Ovary (tissue), 3 donors: Measurements from ENCODE around the gene BIN1.

Source experiments
- CTCF ChIP-seq, 3 donors: fragments of 450-650 bp in 2 of 3; fragments of 200-600 bp in 1 of 3; IDR thresholded peaks; one replicate each; pipeline versions ENCODE4 v1.5.1 to v1.8.0; 2016 to 2022; ENCODE audit warnings: antibody characterized with exemption in 3 of 3, mild to moderate bottlenecking in 1 of 3
- EP300 ChIP-seq: sonication (generic); formaldehyde crosslinking; IDR thresholded peaks from one replicate; pipeline ENCODE4 v1.6.1; 2017; ENCODE audit warnings: antibody characterized with exemption
- POLR2A ChIP-seq: fragments of 450-650 bp; IDR thresholded peaks from one replicate; pipeline ENCODE4 v1.6.1; 2017; ENCODE audit warnings: antibody characterized with exemption, mild to moderate bottlenecking, moderate library complexity
- donor health status: DM: no; HTN: no; CAD: no.

GRCh38 chr2:127072396-127072795 is 34.6 kb downstream of the BIN1 start:
- no peak for TF ChIP-seq CTCF (IDR thresholded peaks at IDR 0.05)
- TF ChIP-seq POLR2A, result no peak
- no peak for TF ChIP-seq EP300
